H1 (cell line): ENCODE results near the gene AHDC1. TPM values are rescaled to one million over a fixed set of nuclear protein-coding genes. Genes with fewer than 3 reads are reported as not detected.

Experiments
- CTCF ChIA-PET: fragments of 300-600 bp; sonication (Branson Sonifier 250); formaldehyde crosslinking; loops from one replicate; lab custom pipeline; 2021; ENCODE audit not compliant: partially characterized antibody; lab: Charles Lee
- POLR2A ChIA-PET: fragments of 300-600 bp; sonication (Branson Sonifier 250); formaldehyde crosslinking; loops from one replicate; lab custom pipeline; 2021; ENCODE audit warnings: inconsistent platforms; ENCODE audit not compliant: partially characterized antibody; lab: Charles Lee
- DNase-seq, 2 experiments: peaks; one replicate each; pipeline versions ENCODE4 v3.0.0 to v3.0.0-alpha.2; 2010 to 2022; ENCODE audit warnings: low spot score in 2 of 2, low read depth in 1 of 2, mixed read lengths in 1 of 2
- FAIRE-seq: peaks from 2 replicates; lab custom pipeline; 2011; peaks lifted over from hg19 to GRCh38; lab: Jason Lieb, UNC
- H2AFZ ChIP-seq: 2 replicates; pipeline ENCODE4 v1.8.1; 2012; ENCODE audit warnings: low read length, inconsistent platforms
- H2AK5ac ChIP-seq: 2 replicates; pipeline ENCODE4 v1.6.1; 2013; ENCODE audit warnings: low read depth, low read length
- H2BK120ac ChIP-seq: replicated peaks from 2 replicates; pipeline ENCODE3; 2013; ENCODE audit warnings: low read depth, low read length, inconsistent platforms
- H2BK12ac ChIP-seq: 2 replicates; pipeline ENCODE4 v1.6.1; 2013; ENCODE audit warnings: low read depth, low read length
- H2BK15ac ChIP-seq: 2 replicates; pipeline ENCODE4 v1.6.1; 2013; ENCODE audit warnings: low read length
- H2BK20ac ChIP-seq: 2 replicates; pipeline ENCODE4 v1.6.1; 2013; ENCODE audit warnings: low read length
- H2BK5ac ChIP-seq: 2 replicates; pipeline ENCODE4 v1.6.1; 2013; ENCODE audit warnings: low read depth, low read length
- H3K14ac ChIP-seq: 2 replicates; pipeline ENCODE4 v1.6.1; 2013; ENCODE audit warnings: inconsistent platforms; ENCODE audit not compliant: insufficient read length
- H3K18ac ChIP-seq: 2 replicates; pipeline ENCODE4 v1.6.1; 2013; ENCODE audit warnings: low read length; ENCODE audit errors: extremely low read depth
- H3K23ac ChIP-seq: 2 replicates; pipeline ENCODE4 v1.6.1; 2013; ENCODE audit warnings: inconsistent platforms; ENCODE audit not compliant: insufficient read length
- H3K23me2 ChIP-seq: 2 replicates; pipeline ENCODE4 v1.6.1; 2013; ENCODE audit warnings: low read depth, low read length
- H3K27ac ChIP-seq: 2 replicates; pipeline ENCODE4 v1.6.1; 2011; ENCODE audit warnings: low read depth, low read length, inconsistent platforms
- H3K27me3 ChIP-seq, 4 experiments: replicated peaks in 1 of 4; 1 replicate in 1 of 4; 2 replicates in 3 of 4; pipeline versions ENCODE4 v1.6.1 to v1.8.1; 2011 to 2013; ENCODE audit warnings: low read length in 3 of 4, mild to moderate bottlenecking in 3 of 4, inconsistent platforms in 2 of 4, mixed read lengths in 2 of 4, moderate library complexity in 1 of 4; ENCODE audit not compliant: control insufficient read depth in 3 of 4, insufficient read depth in 3 of 4; ENCODE audit errors: extremely low read depth in 1 of 4
- H3K36me3 ChIP-seq, 4 experiments: 2 replicates each; pipeline versions ENCODE4 v1.6.1 to v1.8.1; 2011 to 2013; ENCODE audit warnings: mild to moderate bottlenecking in 4 of 4, low read length in 3 of 4, moderate library complexity in 2 of 4, control low read depth in 1 of 4, inconsistent platforms in 1 of 4; ENCODE audit not compliant: insufficient read depth in 4 of 4, control insufficient read depth in 2 of 4
- H3K4ac ChIP-seq: replicated peaks from 2 replicates; pipeline ENCODE3; 2013; ENCODE audit warnings: low read length, low read depth, mixed read lengths, inconsistent platforms; ENCODE audit not compliant: insufficient read length
- H3K4me1 ChIP-seq, 4 experiments: replicated peaks in 1 of 4; 1 replicate in 1 of 4; 2 replicates in 3 of 4; pipeline versions ENCODE4 v1.6.1 to v1.8.1; 2011 to 2013; ENCODE audit warnings: low read length in 3 of 4, inconsistent platforms in 2 of 4, mixed read lengths in 1 of 4; ENCODE audit not compliant: insufficient read depth in 4 of 4, control insufficient read depth in 3 of 4
- H3K4me2 ChIP-seq, 2 experiments: 2 replicates each; pipeline versions ENCODE4 v1.6.1 to v1.8.1; 2011 to 2013; ENCODE audit warnings: low read depth in 2 of 2, low read length in 2 of 2, control low read depth in 1 of 2, inconsistent platforms in 1 of 2, mild to moderate bottlenecking in 1 of 2; ENCODE audit not compliant: insufficient read depth in 1 of 2
- H3K4me3 ChIP-seq, 4 experiments: fragments of 200-600, 300-600 bp in 1 of 4; sonication (generic), shearing (Covaris generic), sonication (Bioruptor Twin) in 1 of 4; 2 replicates each; pipeline versions ENCODE4 v1.5.1 to v1.8.1; 2011 to 2016; ENCODE audit warnings: low read length in 4 of 4, low read depth in 3 of 4, control low read depth in 2 of 4, inconsistent platforms in 2 of 4, mild to moderate bottlenecking in 2 of 4, mixed read lengths in 1 of 4, moderate library complexity in 1 of 4; ENCODE audit not compliant: insufficient read depth in 2 of 4; ENCODE audit errors: extremely low read depth in 1 of 4
- H3K56ac ChIP-seq: replicated peaks from 2 replicates; pipeline ENCODE3; 2013; ENCODE audit warnings: low read depth, mild to moderate bottlenecking, mixed read lengths, low read length, inconsistent platforms; ENCODE audit not compliant: insufficient read length
- H3K79me1 ChIP-seq: 2 replicates; pipeline ENCODE4 v1.6.1; 2013; ENCODE audit warnings: low read depth, low read length, control low read depth
- H3K79me2 ChIP-seq, 2 experiments: 2 replicates each; pipeline versions ENCODE4 v1.6.1 to v1.8.1; 2012 to 2013; ENCODE audit warnings: low read length in 2 of 2, mild to moderate bottlenecking in 2 of 2, inconsistent platforms in 1 of 2; ENCODE audit not compliant: insufficient read depth in 2 of 2, control insufficient read depth in 1 of 2
- H3K9ac ChIP-seq, 4 experiments: replicated peaks in 1 of 4; 1 replicate in 1 of 4; 2 replicates in 3 of 4; pipeline versions ENCODE4 v1.6.1 to v1.8.1; 2011 to 2013; ENCODE audit warnings: low read depth in 3 of 4, low read length in 3 of 4, control low read depth in 2 of 4, mild to moderate bottlenecking in 2 of 4, moderate library complexity in 2 of 4, inconsistent platforms in 1 of 4; ENCODE audit errors: extremely low read depth in 1 of 4
- H3K9me3 ChIP-seq, 2 experiments: 2 replicates each; pipeline versions ENCODE4 v1.6.1 to v1.8.1; 2012 to 2013; ENCODE audit warnings: mild to moderate bottlenecking in 2 of 2, moderate library complexity in 2 of 2, control low read depth in 1 of 2, inconsistent platforms in 1 of 2, low read depth in 1 of 2, low read length in 1 of 2, mixed read lengths in 1 of 2; ENCODE audit not compliant: insufficient read depth in 2 of 2
- H4K20me1 ChIP-seq, 2 experiments: replicated peaks in 1 of 2; 2 replicates each; pipeline versions ENCODE3 to v1.8.1; 2011 to 2013; ENCODE audit warnings: inconsistent platforms in 2 of 2, low read length in 2 of 2, mild to moderate bottlenecking in 1 of 2; ENCODE audit not compliant: insufficient read depth in 2 of 2, control insufficient read depth in 1 of 2
- H4K5ac ChIP-seq: 2 replicates; pipeline ENCODE4 v1.6.1; 2013; ENCODE audit warnings: low read length, low read depth, mixed read lengths, inconsistent platforms; ENCODE audit not compliant: insufficient read length
- H4K8ac ChIP-seq: 2 replicates; pipeline ENCODE4 v1.8.0; 2013; ENCODE audit warnings: mild to moderate bottlenecking, moderate library complexity, low read length, inconsistent platforms; ENCODE audit not compliant: insufficient read depth; ENCODE audit errors: extremely low read depth
- H4K91ac ChIP-seq: replicated peaks from 2 replicates; pipeline ENCODE3; 2013; ENCODE audit warnings: low read length, mixed read lengths, inconsistent platforms; ENCODE audit not compliant: insufficient read length
- ASH2L ChIP-seq: fragments of 200-600, 300-600 bp; sonication (generic); IDR thresholded peaks from one replicate; pipeline ENCODE4 v1.7.1; 2017; ENCODE audit warnings: low read length
- CEBPB ChIP-seq: IDR thresholded peaks from 2 replicates; pipeline ENCODE4 v1.6.1; 2012; ENCODE audit warnings: low read depth, low read length
- CHD1 ChIP-seq: IDR thresholded peaks from 2 replicates; pipeline ENCODE4 v1.6.1; 2012; ENCODE audit warnings: low read depth, low read length, improper control_type of control experiment
- CHD2 ChIP-seq: IDR thresholded peaks from 2 replicates; pipeline ENCODE4 v1.6.1; 2012; ENCODE audit warnings: low read length, improper control_type of control experiment
- CREB1 ChIP-seq: IDR thresholded peaks from 2 replicates; pipeline ENCODE4 v1.6.1; 2012; ENCODE audit warnings: inconsistent platforms
- EGR1 ChIP-seq: IDR thresholded peaks from 2 replicates; pipeline ENCODE4 v1.6.1; 2011; ENCODE audit warnings: low read depth, low read length, borderline replicate concordance
- FOSL1 ChIP-seq: IDR thresholded peaks from 2 replicates; pipeline ENCODE4 v1.6.1; 2011; ENCODE audit warnings: mild to moderate bottlenecking, low read depth, low read length, moderate library complexity; ENCODE audit not compliant: insufficient read depth
- GTF2F1 ChIP-seq: IDR thresholded peaks from 2 replicates; pipeline ENCODE4 v1.6.1; 2012; ENCODE audit warnings: low read depth, low read length, improper control_type of control experiment, borderline replicate concordance
- NRF1 ChIP-seq: IDR thresholded peaks from 2 replicates; pipeline ENCODE4 v1.6.1; 2011; ENCODE audit warnings: mild to moderate bottlenecking, low read depth, low read length, improper control_type of control experiment
- SUZ12 ChIP-seq: fragments of 200-600 bp; sonication (generic); IDR thresholded peaks from 2 replicates; pipeline ENCODE4 v1.6.1; 2012; ENCODE audit warnings: mild to moderate bottlenecking, inconsistent platforms, low read length, moderate library complexity, mixed read lengths
- WGBS, 2 experiments: shearing (Covaris generic) in 1 of 2; methylation state at CpG; one replicate each; pipeline versions ENCODE4 v1.1.6 to v1.1.7; 2013 to 2015; ENCODE audit warnings: low lambda C conversion rate in 2 of 2, mixed read lengths in 2 of 2, inconsistent platforms in 1 of 2, low coverage in 1 of 2, missing lambda C conversion rate in 1 of 2; ENCODE audit not compliant: insufficient replicate concordance in 2 of 2, insufficient coverage in 1 of 2, insufficient read length in 1 of 2; ENCODE audit errors: extremely low coverage in 1 of 2, missing lambda C conversion rate in 1 of 2; 5-methylcytosine and 5-hydroxymethylcytosine counted together
- polyA plus RNA-seq, 7 experiments: library from polyadenylated mRNA; depleted of rRNA in 3 of 7; stranded (reverse) in 5 of 7; unstranded in 2 of 7; fragments of >200 nt in 5 of 7; fragments of 200-250 nt in 2 of 7; gene quantifications; 1 replicate in 5 of 7; 2 replicates in 1 of 7; 4 replicates in 1 of 7; pipeline versions ENCODE4 v1.2.1 to v1.2.3, GENCODE V29; 2011 to 2013; ENCODE audit warnings: missing spikeins in 2 of 7, mixed read lengths in 2 of 7
- total RNA-seq: library from RNA; stranded (reverse); fragmentation: NEBNext Ultra II Directional; extraction: Animal tissue kit (Norgen Biotek cat#: 25700); gene quantifications from 2 replicates; pipeline ENCODE4 v1.2.1, GENCODE V29; 2021
- TF ChIP-seq, protein P1 (sequence below): IDR thresholded peaks from 2 replicates; pipeline ENCODE4 v1.6.1; 2011; ENCODE audit warnings: low read length, improper control_type of control experiment
- TF ChIP-seq, protein P2 (sequence below): IDR thresholded peaks from 2 replicates; pipeline ENCODE4 v1.6.1; 2012; ENCODE audit warnings: low read length, inconsistent platforms

Gene AHDC1
- total and polyA plus RNA-seq, 2 of the 8 experiments (the other 6 are each of a cell fraction or from before 2014, with no cell fraction given), result 4.4 to 35.1 TPM

DNA sequence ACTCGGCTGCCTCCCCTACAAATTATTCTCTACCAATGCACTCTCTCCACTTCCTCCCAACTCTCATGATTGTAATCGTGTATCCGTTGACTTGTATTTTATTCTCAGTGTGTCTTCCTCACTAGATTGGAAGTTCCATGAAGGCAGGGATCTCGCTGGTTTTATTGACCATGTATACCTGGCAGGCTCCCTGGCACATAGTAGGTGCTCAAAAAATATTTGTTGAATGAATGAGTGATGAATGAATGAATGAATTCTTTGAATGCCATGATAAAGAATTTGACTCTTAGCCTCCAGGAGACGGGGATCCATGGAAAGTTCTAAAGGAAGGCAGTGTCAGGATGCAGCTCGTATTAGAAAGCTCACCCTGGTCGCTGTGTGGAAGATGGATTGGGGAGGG lies 85.1 kb downstream of the AHDC1 start:
- H2AFZ ChIP-seq, result no peak overlapping the region
- no peak overlapping the region for H3K14ac ChIP-seq
- H3K4me2 ChIP-seq, result no peak overlapping the region
- DNase-seq, result no peak
- H3K23ac ChIP-seq, result no peak overlapping the region
- H3K9ac ChIP-seq, result no peak overlapping the region
- H4K5ac ChIP-seq, result no peak overlapping the region
- H4K8ac ChIP-seq, result no peak overlapping the region
- no peak overlapping the region for H3K4me3 ChIP-seq
- ChIA-PET CTCF (interaction anchor here (0.6 to 7.9 kb wide), 8 partner anchors 13 to 101 kb away, joined by 3 to 103 read pairs (median 3); no protein-coding TSS in a partner anchor), POLR2A (no interaction called here)
- peak overlapping the region; percentile 57 for H4K91ac ChIP-seq
- no peaks in the 10 kb centered on the region for H3K9me3 ChIP-seq
- FAIRE-seq, result no peak
- H3K4ac ChIP-seq, result no peak overlapping the region
- H3K23me2 ChIP-seq, result no peaks in the 10 kb centered on the region
- peak overlapping the region; percentile 40; the same call in 1 of the 2 replicates for H2BK20ac ChIP-seq
- 0 out of 2 replicates have a peak overlapping the region, but pooled peaks have one; percentile 4 for H2BK15ac ChIP-seq
- H3K27me3 ChIP-seq, result no peaks in the 10 kb centered on the region
- no peak overlapping the region for H2BK5ac ChIP-seq
- no peaks in the 10 kb centered on the region for H3K79me2 ChIP-seq
- no peaks in the 10 kb centered on the region for H3K79me1 ChIP-seq
- H2AK5ac ChIP-seq, result no peak overlapping the region
- no peak overlapping the region for H2BK120ac ChIP-seq
- peak overlapping the region; percentile 78; the same call in 1 of the 2 replicates for H3K18ac ChIP-seq
- 86% methylated on average over 7 of the region's 7 CpGs; no CpG with 5 or more reads in 1 of the 2 experiments for WGBS, 2 experiments
- no peaks in the 10 kb centered on the region for H3K36me3 ChIP-seq
- H3K4me1 ChIP-seq, result peaks cover 3 to 31% (median 22%) of the 10 kb centered on the region in 4 experiments
- no peak overlapping the region for H3K56ac ChIP-seq
- H3K27ac ChIP-seq, result no peak overlapping the region
- H4K20me1 ChIP-seq, result no peaks in the 10 kb centered on the region
- no peak overlapping the region for H2BK12ac ChIP-seq
- TF ChIP-seq CREB1 (no peak), CHD2 (no peak), ASH2L (no peak), GTF2F1 (no peak), SUZ12 (no peak), CEBPB (no peak), FOSL1 (no peak), CHD1 (no peak), EGR1 (no peak), NRF1 (no peak)
- TF ChIP-seq, protein P1, sequence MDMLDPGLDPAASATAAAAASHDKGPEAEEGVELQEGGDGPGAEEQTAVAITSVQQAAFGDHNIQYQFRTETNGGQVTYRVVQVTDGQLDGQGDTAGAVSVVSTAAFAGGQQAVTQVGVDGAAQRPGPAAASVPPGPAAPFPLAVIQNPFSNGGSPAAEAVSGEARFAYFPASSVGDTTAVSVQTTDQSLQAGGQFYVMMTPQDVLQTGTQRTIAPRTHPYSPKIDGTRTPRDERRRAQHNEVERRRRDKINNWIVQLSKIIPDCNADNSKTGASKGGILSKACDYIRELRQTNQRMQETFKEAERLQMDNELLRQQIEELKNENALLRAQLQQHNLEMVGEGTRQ, result no peak
- TF ChIP-seq, protein P2, sequence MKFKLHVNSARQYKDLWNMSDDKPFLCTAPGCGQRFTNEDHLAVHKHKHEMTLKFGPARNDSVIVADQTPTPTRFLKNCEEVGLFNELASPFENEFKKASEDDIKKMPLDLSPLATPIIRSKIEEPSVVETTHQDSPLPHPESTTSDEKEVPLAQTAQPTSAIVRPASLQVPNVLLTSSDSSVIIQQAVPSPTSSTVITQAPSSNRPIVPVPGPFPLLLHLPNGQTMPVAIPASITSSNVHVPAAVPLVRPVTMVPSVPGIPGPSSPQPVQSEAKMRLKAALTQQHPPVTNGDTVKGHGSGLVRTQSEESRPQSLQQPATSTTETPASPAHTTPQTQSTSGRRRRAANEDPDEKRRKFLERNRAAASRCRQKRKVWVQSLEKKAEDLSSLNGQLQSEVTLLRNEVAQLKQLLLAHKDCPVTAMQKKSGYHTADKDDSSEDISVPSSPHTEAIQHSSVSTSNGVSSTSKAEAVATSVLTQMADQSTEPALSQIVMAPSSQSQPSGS, result no peak
